Esophagus muscularis mucosa (tissue), 3 donors: ENCODE measurements around the gene WWOX.

Source experiments
- POLR2A ChIP-seq: fragments of 450-650 bp; IDR thresholded peaks from one replicate; pipeline ENCODE4 v1.6.1; 2017; ENCODE audit warnings: antibody characterized with exemption, moderate library complexity, mild to moderate bottlenecking, low read depth
- POLR2AphosphoS5 ChIP-seq, 2 donors: sonication (generic); formaldehyde crosslinking; IDR thresholded peaks; one replicate each; pipeline ENCODE4 v1.6.1; 2017; ENCODE audit warnings: antibody characterized with exemption in 2 of 2
- TF ChIP-seq, protein P1 (sequence below), 3 experiments: fragments of 200-600 bp in 2 of 3; fragments of 450-650 bp in 1 of 3; sonication (generic) in 2 of 3; IDR thresholded peaks; one replicate each; pipeline ENCODE4 v1.5.1; 2017 to 2019; ENCODE audit warnings: antibody characterized with exemption in 3 of 3, mild to moderate bottlenecking in 2 of 3, moderate library complexity in 1 of 3

- TF ChIP-seq POLR2A (no peak), POLR2AphosphoS5 (IDR thresholded peaks at IDR 0.05) (no peak)
- TF ChIP-seq, protein P1, sequence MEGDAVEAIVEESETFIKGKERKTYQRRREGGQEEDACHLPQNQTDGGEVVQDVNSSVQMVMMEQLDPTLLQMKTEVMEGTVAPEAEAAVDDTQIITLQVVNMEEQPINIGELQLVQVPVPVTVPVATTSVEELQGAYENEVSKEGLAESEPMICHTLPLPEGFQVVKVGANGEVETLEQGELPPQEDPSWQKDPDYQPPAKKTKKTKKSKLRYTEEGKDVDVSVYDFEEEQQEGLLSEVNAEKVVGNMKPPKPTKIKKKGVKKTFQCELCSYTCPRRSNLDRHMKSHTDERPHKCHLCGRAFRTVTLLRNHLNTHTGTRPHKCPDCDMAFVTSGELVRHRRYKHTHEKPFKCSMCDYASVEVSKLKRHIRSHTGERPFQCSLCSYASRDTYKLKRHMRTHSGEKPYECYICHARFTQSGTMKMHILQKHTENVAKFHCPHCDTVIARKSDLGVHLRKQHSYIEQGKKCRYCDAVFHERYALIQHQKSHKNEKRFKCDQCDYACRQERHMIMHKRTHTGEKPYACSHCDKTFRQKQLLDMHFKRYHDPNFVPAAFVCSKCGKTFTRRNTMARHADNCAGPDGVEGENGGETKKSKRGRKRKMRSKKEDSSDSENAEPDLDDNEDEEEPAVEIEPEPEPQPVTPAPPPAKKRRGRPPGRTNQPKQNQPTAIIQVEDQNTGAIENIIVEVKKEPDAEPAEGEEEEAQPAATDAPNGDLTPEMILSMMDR (IDR thresholded peaks at IDR 0.05) = no peak
Measured at GRCh38 chr16:78967948-78968347, 868.5 kb downstream of the WWOX start.
